OCI-M1 (cell line): Measurements from ENCODE around the gene HYAL3.
A peak's percentile ranks its signal among the peaks of the same experiment; 100 is the strongest.
"Not testable (repeated sequence)": the region's sequence is repeated elsewhere in the genome, so short reads cannot be mapped to it uniquely, and the experiment has no call there.

Experiments
- DNase-seq: peaks from one replicate; lab custom pipeline; 2025; lab: John Stamatoyannopoulos, UW

The HYAL3 gene

GRCh38 chr3:50256978-50257890, 42.0 kb downstream of the HYAL3 start:
- DNase-seq = peak; percentile 56

- no peak for DNase-seq
These were observed 44.0 kb downstream of the HYAL3 start for GRCh38 chr3:50255251-50255615.

- no peak for DNase-seq
These were observed 44.5 kb downstream of the HYAL3 start for GRCh38 chr3:50254577-50255250.

- no peak for DNase-seq
These were observed 48.0 kb downstream of the HYAL3 start for GRCh38 chr3:50251220-50251619.

- no peak for DNase-seq
These were observed 48.7 kb downstream of the HYAL3 start for GRCh38 chr3:50250514-50250913.

- no peak for DNase-seq
These were observed 49.7 kb downstream of the HYAL3 start for GRCh38 chr3:50249457-50249856.

- DNase-seq = no peak
These were observed 50.8 kb downstream of the HYAL3 start for GRCh38 chr3:50248387-50248786.

- peak; percentile 85 for DNase-seq
These were observed 52.7 kb downstream of the HYAL3 start for GRCh38 chr3:50246517-50246954.

- DNase-seq = peak; percentile 89
These were observed 53.2 kb downstream of the HYAL3 start for GRCh38 chr3:50245831-50246516.

- no peak for DNase-seq
These were observed 53.9 kb downstream of the HYAL3 start for GRCh38 chr3:50245251-50245745.

GRCh38 chr3:50244813-50245212, 54.4 kb downstream of the HYAL3 start:
- not testable (repeated sequence) for DNase-seq

GRCh38 chr3:50243543-50243895, 55.7 kb downstream of the HYAL3 start:
- no peak for DNase-seq

- peak; percentile 85 for DNase-seq
These were observed 56.2 kb downstream of the HYAL3 start for GRCh38 chr3:50242851-50243542.
